Right lobe of liver (tissue), 4 donors: ENCODE measurements around the gene ITGAD.

Source experiments
- POLR2A ChIP-seq: fragments of 450-650 bp; IDR thresholded peaks from one replicate; pipeline ENCODE4 v1.6.1; 2017; ENCODE audit warnings: antibody characterized with exemption, mild to moderate bottlenecking
- TF ChIP-seq, protein P1 (sequence below), 4 donors: fragments of 200-600 bp in 3 of 4; fragments of 450-650 bp in 1 of 4; IDR thresholded peaks; one replicate each; pipeline versions ENCODE4 v1.5.1 to v1.8.0; 2016 to 2022; ENCODE audit warnings: antibody characterized with exemption in 4 of 4, mild to moderate bottlenecking in 2 of 4
- donor health status: DM: no; HTN: no; CAD: no.
- donor health status: DM: no; HTN: no; CAD: no.
- donor health status: DM: no; HTN: yes; CAD: no.

DNA sequence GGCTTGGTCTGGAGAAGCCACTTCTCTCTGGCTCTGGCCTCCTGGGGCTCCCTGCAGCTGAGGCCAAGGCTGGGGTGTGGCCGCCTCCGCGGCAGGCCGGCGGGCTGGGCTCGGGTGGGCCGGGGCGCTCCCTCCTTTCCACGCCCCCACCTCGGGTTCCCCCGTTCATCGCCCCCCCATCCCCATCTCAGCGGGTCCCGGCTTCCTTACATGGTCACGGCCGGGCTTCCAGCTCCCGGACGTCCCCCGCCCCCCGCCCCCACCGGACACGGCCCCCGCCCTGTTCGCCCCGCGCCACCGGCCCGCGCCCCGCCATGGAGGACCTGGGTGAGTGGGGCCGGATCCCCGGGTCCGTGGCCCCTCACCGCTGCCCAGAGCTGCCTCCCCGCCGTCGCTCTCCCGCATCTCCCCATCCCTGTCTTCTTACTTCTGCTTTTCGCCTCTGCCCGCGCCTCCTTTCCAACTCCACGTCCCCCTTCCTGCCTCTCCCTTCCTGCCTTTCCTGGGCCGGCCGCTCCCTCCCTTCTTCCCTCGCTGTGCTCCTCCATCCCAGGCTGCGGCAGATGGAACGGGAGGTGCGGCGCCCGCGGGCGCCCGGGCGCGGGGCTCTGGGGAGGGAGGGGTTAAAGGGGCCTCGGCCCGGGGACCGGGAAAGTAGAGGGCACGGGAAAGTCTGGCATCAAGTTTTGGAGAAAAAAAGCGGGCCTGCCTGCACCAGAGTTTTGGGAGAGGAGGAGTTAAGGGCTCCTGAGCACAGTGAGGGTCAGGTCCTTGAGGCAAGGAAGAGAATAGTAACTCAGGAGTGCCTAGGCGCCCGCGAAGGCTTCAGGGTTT, 79.0 kb downstream of the ITGAD start, which contains the start of gene TGFB1I1:
- TF ChIP-seq, protein P1, sequence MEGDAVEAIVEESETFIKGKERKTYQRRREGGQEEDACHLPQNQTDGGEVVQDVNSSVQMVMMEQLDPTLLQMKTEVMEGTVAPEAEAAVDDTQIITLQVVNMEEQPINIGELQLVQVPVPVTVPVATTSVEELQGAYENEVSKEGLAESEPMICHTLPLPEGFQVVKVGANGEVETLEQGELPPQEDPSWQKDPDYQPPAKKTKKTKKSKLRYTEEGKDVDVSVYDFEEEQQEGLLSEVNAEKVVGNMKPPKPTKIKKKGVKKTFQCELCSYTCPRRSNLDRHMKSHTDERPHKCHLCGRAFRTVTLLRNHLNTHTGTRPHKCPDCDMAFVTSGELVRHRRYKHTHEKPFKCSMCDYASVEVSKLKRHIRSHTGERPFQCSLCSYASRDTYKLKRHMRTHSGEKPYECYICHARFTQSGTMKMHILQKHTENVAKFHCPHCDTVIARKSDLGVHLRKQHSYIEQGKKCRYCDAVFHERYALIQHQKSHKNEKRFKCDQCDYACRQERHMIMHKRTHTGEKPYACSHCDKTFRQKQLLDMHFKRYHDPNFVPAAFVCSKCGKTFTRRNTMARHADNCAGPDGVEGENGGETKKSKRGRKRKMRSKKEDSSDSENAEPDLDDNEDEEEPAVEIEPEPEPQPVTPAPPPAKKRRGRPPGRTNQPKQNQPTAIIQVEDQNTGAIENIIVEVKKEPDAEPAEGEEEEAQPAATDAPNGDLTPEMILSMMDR (IDR thresholded peaks at IDR 0.05), result no peak
- TF ChIP-seq POLR2A, result no peak
